GM23338 (cell line): ENCODE measurements around the gene UBE2D1. TPM values are rescaled to one million over a fixed set of nuclear protein-coding genes. Genes with fewer than 3 reads are reported as not detected.

Source experiments
- ATAC-seq: fragments of 200-7000 bp; cut with Tn5 transposase; 3 replicates; pipeline ENCODE4 v1.9.1; 2020
- DNase-seq: peaks from one replicate; pipeline ENCODE4 v3.0.0-alpha.2; 2015; ENCODE audit warnings: low spot score
- H2AFZ ChIP-seq: fragments of 200-600 bp; sonication (generic); 2 replicates; pipeline ENCODE4 v1.8.0; 2016; ENCODE audit warnings: antibody characterized with exemption, mild to moderate bottlenecking, moderate library complexity
- H3F3A ChIP-seq: fragments of 200-600 bp; sonication (generic); replicated peaks from 2 replicates; pipeline ENCODE4 v1.8.0; 2017; ENCODE audit warnings: antibody characterized with exemption, mixed run types, low read depth
- H3K27ac ChIP-seq: fragments of 200-600 bp; sonication (generic); 2 replicates; pipeline ENCODE4 v1.6.1; 2016; ENCODE audit warnings: low read depth
- H3K27me3 ChIP-seq: fragments of 200-600 bp; sonication (generic); 2 replicates; pipeline ENCODE4 v1.8.0; 2016; ENCODE audit warnings: mild to moderate bottlenecking, mixed run types, moderate library complexity; ENCODE audit not compliant: insufficient read depth
- H3K36me3 ChIP-seq: fragments of 200-600 bp; sonication (generic); 2 replicates; pipeline ENCODE4 v1.8.0; 2016; ENCODE audit warnings: mild to moderate bottlenecking; ENCODE audit not compliant: insufficient read depth
- H3K4me1 ChIP-seq: fragments of 200-600 bp; sonication (generic); 2 replicates; pipeline ENCODE4 v1.8.0; 2016; ENCODE audit warnings: mild to moderate bottlenecking, moderate library complexity; ENCODE audit not compliant: insufficient read depth
- H3K4me2 ChIP-seq: fragments of 200-600 bp; sonication (generic); 2 replicates; pipeline ENCODE4 v1.7.1; 2017; ENCODE audit warnings: mixed run types
- H3K4me3 ChIP-seq: fragments of 200-600 bp; sonication (generic); 2 replicates; pipeline ENCODE4 v1.6.1; 2016; ENCODE audit warnings: mixed run types
- H3K79me2 ChIP-seq: fragments of 200-600 bp; sonication (generic); replicated peaks from 2 replicates; pipeline ENCODE4 v1.8.0; 2017; ENCODE audit warnings: mild to moderate bottlenecking; ENCODE audit not compliant: insufficient read depth
- H3K9me2 ChIP-seq: fragments of 200-600 bp; sonication (generic); 2 replicates; pipeline ENCODE4 v1.8.0; 2017; ENCODE audit not compliant: insufficient read depth
- H4K20me1 ChIP-seq: fragments of 200-600 bp; sonication (generic); replicated peaks from 2 replicates; pipeline ENCODE4 v1.8.0; 2017; ENCODE audit warnings: mild to moderate bottlenecking; ENCODE audit not compliant: insufficient read depth
- H3K27ac Mint-ChIP-seq: 2 replicates; pipeline ENCODE4 v1.8.0; 2020; ENCODE audit warnings: inconsistent platforms, mild to moderate bottlenecking, moderate library complexity, mixed read lengths
- H3K27me3 Mint-ChIP-seq: 3 replicates; pipeline ENCODE4 v1.8.0; 2022; ENCODE audit warnings: low read depth, mild to moderate bottlenecking, moderate library complexity, mixed read lengths, inconsistent platforms; ENCODE audit not compliant: insufficient read depth, poor library complexity
- H3K36me3 Mint-ChIP-seq: 3 replicates; pipeline ENCODE4 v1.8.0; 2021; ENCODE audit warnings: low read depth, mild to moderate bottlenecking, inconsistent platforms, moderate library complexity, mixed read lengths
- H3K4me1 Mint-ChIP-seq: 3 replicates; pipeline ENCODE4 v1.8.0; 2020; ENCODE audit warnings: mild to moderate bottlenecking, inconsistent platforms, mixed read lengths
- H3K4me3 Mint-ChIP-seq: 3 replicates; pipeline ENCODE4 v1.8.0; 2021; ENCODE audit warnings: moderate library complexity, mild to moderate bottlenecking, inconsistent platforms, mixed read lengths
- H3K9me3 Mint-ChIP-seq: 3 replicates; pipeline ENCODE4 v1.8.0; 2020; ENCODE audit warnings: moderate library complexity, mild to moderate bottlenecking, inconsistent platforms, mixed read lengths
- CREB1 ChIP-seq: fragments of 250-450 bp; sonication (Bioruptor Pico); IDR thresholded peaks from 2 replicates; pipeline ENCODE4 v1.5.0; 2020; ENCODE audit warnings: low read depth, mild to moderate bottlenecking, moderate library complexity
- CTCF ChIP-seq, 2 experiments: fragments of 200-600 bp in 1 of 2; sonication (generic) in 1 of 2; conservative IDR thresholded peaks; 2 replicates each; pipeline versions ENCODE4 v1.5.1 to v1.6.1; 2016 to 2017; ENCODE audit warnings: antibody characterized with exemption in 2 of 2, low read depth in 2 of 2, mild to moderate bottlenecking in 2 of 2, moderate library complexity in 1 of 2
- EZH2 ChIP-seq: fragments of 200-600 bp; sonication (generic); IDR thresholded peaks from one replicate; pipeline ENCODE4 v1.8.0; 2017; ENCODE audit warnings: antibody characterized with exemption, mild to moderate bottlenecking, low read depth; ENCODE audit not compliant: unreplicated experiment
- EZH2phosphoT487 ChIP-seq: fragments of 200-600 bp; sonication (generic); IDR thresholded peaks from one replicate; pipeline ENCODE4 v1.8.1; 2018; ENCODE audit warnings: antibody characterized with exemption; ENCODE audit not compliant: unreplicated experiment
- JUNB ChIP-seq: IDR thresholded peaks from one replicate; pipeline ENCODE4 v1.6.1; 2016; ENCODE audit warnings: antibody characterized with exemption; ENCODE audit not compliant: unreplicated experiment
- NANOG ChIP-seq: IDR thresholded peaks from 2 replicates; pipeline ENCODE4 v1.6.1; 2016; ENCODE audit warnings: antibody characterized with exemption, borderline replicate concordance
- POLR2AphosphoS5 ChIP-seq: IDR thresholded peaks from 2 replicates; pipeline ENCODE4 v1.6.1; 2016; ENCODE audit warnings: antibody characterized with exemption, low read depth
- REST ChIP-seq: IDR thresholded peaks from one replicate; pipeline ENCODE4 v1.6.1; 2018; ENCODE audit warnings: antibody characterized with exemption; ENCODE audit not compliant: unreplicated experiment
- STAT1 ChIP-seq: IDR thresholded peaks from one replicate; pipeline ENCODE4 v1.6.1; 2016; ENCODE audit warnings: antibody characterized with exemption; ENCODE audit not compliant: unreplicated experiment
- ZNF114 ChIP-seq: fragments of 250-450 bp; sonication (Bioruptor Pico); IDR thresholded peaks from 2 replicates; pipeline ENCODE4 v1.5.0; 2020; ENCODE audit warnings: mild to moderate bottlenecking, moderate library complexity
- ZNF331 ChIP-seq: fragments of 250-450 bp; sonication (Bioruptor Pico); IDR thresholded peaks from 2 replicates; pipeline ENCODE4 v1.5.0; 2020; ENCODE audit warnings: low read depth, mild to moderate bottlenecking, moderate library complexity
- ZNF462 ChIP-seq: fragments of 250-450 bp; sonication (Bioruptor Pico); IDR thresholded peaks from 2 replicates; pipeline ENCODE4 v1.5.0; 2020; ENCODE audit warnings: mild to moderate bottlenecking, moderate library complexity
- polyA plus RNA-seq: library from polyadenylated mRNA; unstranded; fragments of >200 nt; fragmentation: Nextera tagmentation; extraction: Ambion mirVana; gene quantifications from 2 replicates; pipeline ENCODE4 v1.2.1, GENCODE V29; 2016
- total RNA-seq: library from RNA; depleted of rRNA; stranded (reverse); fragments of >200 nt; shearing (Covaris generic); gene quantifications from 2 replicates; pipeline ENCODE4 v1.2.3, GENCODE V29; 2014
- TF ChIP-seq, protein P1 (sequence below): IDR thresholded peaks from 2 replicates; pipeline ENCODE4 v1.6.1; 2016; ENCODE audit warnings: antibody characterized with exemption

UBE2D1 gene
- total and polyA plus RNA-seq, 2 experiments from 2014 or later, result 39.5 to 64.9 TPM

DNA sequence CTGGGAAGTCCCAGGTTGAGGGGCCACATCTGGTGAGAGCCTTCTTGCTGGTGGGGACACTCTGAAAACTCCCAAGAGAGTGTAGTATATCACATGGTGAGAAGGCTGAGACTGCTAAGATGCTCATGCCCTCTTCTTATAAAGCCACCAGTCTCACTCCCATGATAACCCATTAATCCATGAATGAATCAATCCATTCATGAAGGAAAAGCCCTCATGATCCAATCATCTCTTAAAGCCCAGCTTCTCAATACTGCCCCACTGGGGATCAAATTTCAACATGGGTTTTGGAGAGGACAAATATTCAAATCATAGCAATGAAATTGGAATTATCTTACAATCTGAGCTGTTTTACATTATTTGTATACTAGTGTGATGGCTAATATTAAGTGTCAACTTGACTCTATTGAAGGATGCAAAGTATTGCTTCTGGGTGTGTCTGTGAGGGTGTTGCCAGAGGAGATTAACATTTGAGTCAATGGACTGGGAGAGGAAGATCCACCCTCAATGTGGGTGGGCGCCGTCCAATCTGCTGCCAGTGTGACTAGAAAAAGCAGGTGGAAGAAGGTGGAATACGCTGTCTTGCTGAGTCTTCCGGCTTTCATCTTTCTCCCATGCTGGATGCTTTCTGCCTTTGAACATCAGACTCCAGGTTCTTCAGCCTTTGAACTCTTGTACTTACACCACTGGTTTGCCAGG lies 14.3 kb upstream of the UBE2D1 start:
- Histone ChIP-seq H3K27ac (no peak overlapping the region), H3K4me1 (no peaks in the 10 kb centered on the region), H2AFZ (no peak overlapping the region), H3K36me3 (no peaks in the 10 kb centered on the region), H3K79me2 (no peaks in the 10 kb centered on the region), H3K27me3 (no peaks in the 10 kb centered on the region), H3K9me2 (no peaks in the 10 kb centered on the region), H4K20me1 (no peaks in the 10 kb centered on the region), H3K4me3 (no peak overlapping the region), H3F3A (no peaks in the 10 kb centered on the region), H3K4me2 (no peak overlapping the region)
- DNase-seq (no peak), ATAC-seq (no peak)
- Mint-ChIP-seq H3K4me1 (no peaks in the 10 kb centered on the region; the same call in 2 of the 3 replicates), H3K36me3 (no peaks in the 10 kb centered on the region), H3K27ac (no peak overlapping the region), H3K9me3 (no peaks in the 10 kb centered on the region), H3K4me3 (no peak overlapping the region), H3K27me3 (no peaks in the 10 kb centered on the region)
- TF ChIP-seq ZNF331 (CRISPR knock-in tag) (no peak), EZH2phosphoT487 (no peak), JUNB (no peak), CREB1 (CRISPR knock-in tag) (no peak), STAT1 (no peak), REST (no peak), POLR2AphosphoS5 (no peak), NANOG (no peak), EZH2 (no peak), ZNF462 (no peak), CTCF (conservative IDR thresholded peaks at IDR 0.05; ENCODE audit: low read depth in 2 of 2) (no peak), ZNF114 (CRISPR knock-in tag) (no peak)
- TF ChIP-seq, protein P1, sequence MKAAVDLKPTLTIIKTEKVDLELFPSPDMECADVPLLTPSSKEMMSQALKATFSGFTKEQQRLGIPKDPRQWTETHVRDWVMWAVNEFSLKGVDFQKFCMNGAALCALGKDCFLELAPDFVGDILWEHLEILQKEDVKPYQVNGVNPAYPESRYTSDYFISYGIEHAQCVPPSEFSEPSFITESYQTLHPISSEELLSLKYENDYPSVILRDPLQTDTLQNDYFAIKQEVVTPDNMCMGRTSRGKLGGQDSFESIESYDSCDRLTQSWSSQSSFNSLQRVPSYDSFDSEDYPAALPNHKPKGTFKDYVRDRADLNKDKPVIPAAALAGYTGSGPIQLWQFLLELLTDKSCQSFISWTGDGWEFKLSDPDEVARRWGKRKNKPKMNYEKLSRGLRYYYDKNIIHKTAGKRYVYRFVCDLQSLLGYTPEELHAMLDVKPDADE, result no peak
